Measurements from ENCODE around the gene HGD.
"Not testable (repeated sequence)": the region's sequence is repeated elsewhere in the genome, so short reads cannot be mapped to it uniquely, and the experiment has no call there.

The HGD gene

GRCh38 chr3:120638820-120639219, 43.2 kb downstream of the HGD start:
- DNase-seq (ENCODE audit: low read depth) = not testable (repeated sequence)

GRCh38 chr3:120637851-120638559, 44.0 kb downstream of the HGD start:
- DNase-seq (ENCODE audit: low read depth) = no peak

GRCh38 chr3:120636795-120637401, 45.1 kb downstream of the HGD start:
- no peak for DNase-seq (ENCODE audit: low read depth)

- no peak for DNase-seq (ENCODE audit: low read depth)
Measured at GRCh38 chr3:120634539-120634938, 47.5 kb downstream of the HGD start.

- no peak for DNase-seq (ENCODE audit: low read depth)
Measured at GRCh38 chr3:120625159-120625586, 56.9 kb downstream of the HGD start.

- DNase-seq (ENCODE audit: low read depth) = no peak
Measured at GRCh38 chr3:120623727-120624093, 58.3 kb downstream of the HGD start.

- no peak for DNase-seq (ENCODE audit: low read depth)
Measured at GRCh38 chr3:120622870-120623726, 58.9 kb downstream of the HGD start.

GRCh38 chr3:120622457-120622856, 59.6 kb downstream of the HGD start:
- DNase-seq (ENCODE audit: low read depth) = no peak

GRCh38 chr3:120616745-120617144, 65.3 kb downstream of the HGD start:
- DNase-seq (ENCODE audit: low read depth) = not testable (repeated sequence)

- DNase-seq (ENCODE audit: low read depth) = no peak
Measured at GRCh38 chr3:120615847-120616609, 66.0 kb downstream of the HGD start.

GRCh38 chr3:120614765-120615164, 67.3 kb downstream of the HGD start:
- DNase-seq (ENCODE audit: low read depth) = no peak

GRCh38 chr3:120608506-120608905, 73.5 kb downstream of the HGD start:
- no peak for DNase-seq (ENCODE audit: low read depth)

- DNase-seq (ENCODE audit: low read depth) = no peak
Measured at GRCh38 chr3:120604784-120605183, 77.3 kb downstream of the HGD start.

GRCh38 chr3:120604382-120604781, 77.7 kb downstream of the HGD start:
- DNase-seq (ENCODE audit: low read depth) = no peak

GRCh38 chr3:120602682-120603081, 79.4 kb downstream of the HGD start:
- no peak for DNase-seq (ENCODE audit: low read depth)

- DNase-seq (ENCODE audit: low read depth) = no peak
Measured at GRCh38 chr3:120601554-120601953, 80.5 kb downstream of the HGD start.

GRCh38 chr3:120599211-120599610, 82.8 kb downstream of the HGD start:
- DNase-seq (ENCODE audit: low read depth) = no peak

- no peak for DNase-seq (ENCODE audit: low read depth)
Measured at GRCh38 chr3:120597445-120598049, 84.5 kb downstream of the HGD start.

- DNase-seq (ENCODE audit: low read depth) = no peak
Measured at GRCh38 chr3:120596853-120597223, 85.2 kb downstream of the HGD start.

- DNase-seq (ENCODE audit: low read depth) = peak; percentile 88
Measured at GRCh38 chr3:120596116-120596852, 85.8 kb downstream of the HGD start, which contains the start of gene NDUFB4. NDUFB4 (plus strand) TSS chr3:120596336; CDS start chr3:120596360, 24 bp downstream.

- DNase-seq (ENCODE audit: low read depth) = no peak
Measured at GRCh38 chr3:120595788-120596115, 86.3 kb downstream of the HGD start.

Measured in stimulated activated CD8-positive, alpha-beta memory T cell treated with anti-CD3 and anti-CD28 coated beads, Interleukin-15, amount 100 ng/mL, for 1 hour (primary cell).